Ecto neural progenitor cell (in vitro differentiated cells): ENCODE results near the gene OSBPL2.

ENCODE experiments used
- DNase-seq: peaks from one replicate; pipeline ENCODE4 v3.0.0-alpha.2; 2018; ENCODE audit warnings: low spot score

The OSBPL2 gene

DNA sequence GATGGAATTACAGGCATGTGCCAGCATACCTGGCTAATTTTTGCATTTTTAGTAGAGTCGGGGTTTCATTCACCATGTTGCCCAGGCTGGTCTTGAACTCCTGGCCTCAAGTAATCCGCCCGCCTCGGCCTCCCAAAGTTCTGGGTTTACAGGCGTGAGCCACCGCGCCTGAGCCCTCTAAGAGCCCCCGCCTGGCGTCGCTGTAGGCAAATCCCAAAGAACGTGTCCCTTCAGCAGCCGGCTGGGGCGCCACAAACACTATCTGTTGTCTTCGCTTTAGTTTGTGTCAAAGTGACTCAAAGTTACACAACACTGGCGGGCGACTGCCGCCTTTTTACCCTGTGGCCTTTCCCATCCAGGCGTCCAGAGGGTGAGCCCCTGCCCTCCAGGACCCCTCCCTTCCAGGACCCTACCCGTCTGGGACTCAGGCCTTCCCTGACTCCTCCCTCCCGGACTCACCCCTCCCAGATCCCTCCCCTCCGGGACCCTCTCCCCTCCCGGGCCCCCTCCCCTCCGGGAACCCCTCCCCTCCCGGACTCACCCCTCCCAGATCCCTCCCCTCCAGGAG is 63.5 kb downstream of the OSBPL2 start:
- peak; percentile 91 for DNase-seq

- DNase-seq, result peak; percentile 98
These were observed 64.2 kb downstream of the OSBPL2 start, which contains the start of gene ADRM1 for GRCh38 chr20:62302341-62303061. ADRM1 (plus strand) TSS chr20:62302997; CDS start chr20:62303569, 572 bp downstream.

- no peak for DNase-seq
These were observed 64.7 kb downstream of the OSBPL2 start for GRCh38 chr20:62303062-62303339.

GRCh38 chr20:62303340-62304226 is 65.3 kb downstream of the OSBPL2 start:
- no peak for DNase-seq

- no peak for DNase-seq
These were observed 66.2 kb downstream of the OSBPL2 start for GRCh38 chr20:62304331-62305148.

DNA sequence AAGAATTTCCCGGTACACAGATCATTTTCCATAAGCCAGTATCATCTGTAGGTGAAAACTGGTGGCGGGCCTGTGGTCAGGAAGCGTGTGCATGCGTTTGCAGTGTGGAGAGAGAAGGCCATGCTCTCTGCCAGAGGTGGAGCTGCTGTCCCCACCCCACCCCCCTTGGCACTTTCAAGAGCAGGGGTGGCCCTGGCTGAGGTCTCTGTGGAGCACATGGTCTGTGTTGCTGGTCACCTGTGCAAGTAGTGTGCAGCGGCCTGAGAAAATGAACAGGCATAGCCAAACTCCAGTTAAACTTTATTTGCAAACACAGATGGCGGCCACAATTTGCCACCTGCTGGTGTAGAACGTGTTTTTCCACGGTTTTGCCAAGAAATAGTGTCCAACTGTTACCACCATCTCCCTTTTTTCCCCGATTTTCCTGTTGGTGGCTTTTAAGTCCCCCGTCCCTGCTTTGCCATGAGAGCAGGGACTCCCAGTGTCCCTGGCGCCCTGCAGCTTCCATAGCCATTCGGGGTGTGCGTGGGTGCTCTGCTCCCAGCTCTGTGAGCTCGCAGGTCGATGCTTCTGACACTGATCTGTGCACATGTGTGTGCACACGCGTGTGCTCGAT is 66.9 kb downstream of the OSBPL2 start:
- no peak for DNase-seq

GRCh38 chr20:62305765-62306413 is 67.6 kb downstream of the OSBPL2 start:
- no peak for DNase-seq

DNA sequence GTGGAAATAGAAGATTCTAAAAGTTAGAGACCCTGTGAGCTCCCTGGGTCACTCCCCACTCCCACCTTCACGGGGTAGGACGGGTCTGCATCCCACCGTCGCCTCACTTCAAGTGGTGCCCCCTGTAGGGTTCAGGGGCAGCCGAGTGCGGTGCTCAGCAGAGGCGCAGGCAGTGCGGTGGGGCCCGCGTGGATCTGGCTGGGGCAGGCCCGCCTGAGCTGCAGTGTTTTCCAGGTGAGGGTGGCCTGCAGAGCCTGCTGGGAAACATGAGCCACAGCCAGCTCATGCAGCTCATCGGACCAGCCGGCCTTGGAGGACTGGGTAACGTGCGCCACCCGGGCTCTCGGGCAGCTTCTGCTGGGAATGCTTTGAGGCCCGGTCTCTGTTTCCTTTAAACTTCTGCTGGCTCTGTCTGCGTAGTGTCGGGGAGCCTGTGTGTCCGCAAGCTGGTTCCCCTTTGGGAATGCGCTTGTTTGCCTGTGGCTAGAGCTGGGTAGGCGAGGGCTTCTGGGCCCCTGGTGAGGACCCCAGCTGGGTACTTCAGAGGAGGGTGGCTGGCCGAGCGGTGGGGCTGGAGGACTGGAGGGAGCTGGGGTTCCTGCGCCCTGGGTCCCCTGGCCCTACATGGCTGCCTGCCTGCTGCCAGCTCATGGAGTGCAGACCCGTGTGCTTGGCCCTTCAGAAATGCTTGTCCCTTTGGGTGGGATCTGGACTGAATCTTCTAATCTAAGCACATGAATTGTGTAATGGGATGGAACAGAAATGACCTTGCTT is 68.3 kb downstream of the OSBPL2 start:
- DNase-seq, result no peak

GRCh38 chr20:62307226-62308101 is 69.1 kb downstream of the OSBPL2 start:
- DNase-seq, result no peak

DNA sequence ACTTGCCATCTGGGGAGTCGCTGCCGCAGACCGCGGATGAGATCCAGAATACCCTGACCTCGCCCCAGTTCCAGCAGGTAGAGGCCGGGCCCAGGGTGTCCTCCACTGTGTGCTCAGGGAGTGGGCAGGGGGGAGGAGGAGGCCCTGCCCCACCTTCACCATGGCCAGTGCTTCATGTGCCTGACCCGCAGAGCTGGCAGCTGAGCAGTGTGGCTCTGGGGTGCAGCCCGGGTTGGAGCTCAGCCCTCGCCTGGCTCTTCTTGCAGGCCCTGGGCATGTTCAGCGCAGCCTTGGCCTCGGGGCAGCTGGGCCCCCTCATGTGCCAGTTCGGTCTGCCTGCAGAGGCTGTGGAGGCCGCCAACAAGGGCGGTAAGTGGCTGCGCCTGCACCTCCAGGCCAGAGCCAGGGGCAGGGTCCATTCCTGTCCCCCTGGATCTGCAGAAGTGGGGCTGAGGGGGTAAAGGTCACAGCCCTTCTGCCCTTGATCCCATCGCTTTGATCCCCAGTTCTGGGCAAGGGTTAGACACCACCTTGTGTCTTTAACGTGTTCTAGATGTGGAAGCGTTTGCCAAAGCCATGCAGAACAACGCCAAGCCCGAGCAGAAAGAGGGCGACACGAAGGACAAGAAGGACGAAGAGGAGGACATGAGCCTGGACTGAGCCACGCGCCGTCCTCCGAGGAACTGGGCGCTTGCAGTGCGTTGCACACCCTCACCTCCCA is 69.9 kb downstream of the OSBPL2 start:
- no peak for DNase-seq

DNA sequence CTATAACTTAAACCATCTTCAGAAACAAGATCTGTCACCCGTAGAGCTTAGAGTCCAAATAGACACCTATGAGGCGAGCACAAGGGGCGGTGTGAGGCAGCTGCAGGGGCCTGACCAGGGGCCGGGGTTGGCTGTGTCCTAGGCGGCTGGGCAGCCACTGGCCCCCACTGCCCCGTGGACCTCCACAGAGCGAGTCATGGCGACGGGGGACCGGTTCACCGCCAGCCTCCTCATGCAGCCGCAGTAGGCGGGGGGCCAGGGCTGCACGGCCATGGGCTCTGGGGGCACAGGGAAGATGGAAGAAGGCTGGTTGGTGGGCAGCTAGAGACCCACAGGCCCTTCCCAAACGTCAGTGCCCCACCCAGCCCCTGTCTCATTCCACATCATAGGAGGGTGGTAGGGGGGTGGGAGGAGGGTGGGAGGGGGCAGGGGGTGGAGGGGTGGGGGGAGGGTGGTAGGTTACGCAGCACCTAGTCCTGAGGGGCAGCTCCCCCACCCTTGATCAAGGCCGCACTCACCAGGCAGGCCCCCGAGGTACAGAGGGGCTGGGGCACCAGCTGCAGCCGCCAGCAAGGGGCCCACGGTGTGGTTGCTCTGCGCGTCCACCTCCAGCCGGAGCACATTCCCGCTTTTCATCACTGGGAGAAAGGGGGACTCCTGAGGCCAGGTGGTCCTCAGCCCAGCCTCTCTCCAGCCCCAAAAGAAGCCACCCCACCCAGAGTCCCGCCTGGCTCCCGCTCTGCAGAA is 71.0 kb downstream of the OSBPL2 start:
- DNase-seq, result no peak

DNA sequence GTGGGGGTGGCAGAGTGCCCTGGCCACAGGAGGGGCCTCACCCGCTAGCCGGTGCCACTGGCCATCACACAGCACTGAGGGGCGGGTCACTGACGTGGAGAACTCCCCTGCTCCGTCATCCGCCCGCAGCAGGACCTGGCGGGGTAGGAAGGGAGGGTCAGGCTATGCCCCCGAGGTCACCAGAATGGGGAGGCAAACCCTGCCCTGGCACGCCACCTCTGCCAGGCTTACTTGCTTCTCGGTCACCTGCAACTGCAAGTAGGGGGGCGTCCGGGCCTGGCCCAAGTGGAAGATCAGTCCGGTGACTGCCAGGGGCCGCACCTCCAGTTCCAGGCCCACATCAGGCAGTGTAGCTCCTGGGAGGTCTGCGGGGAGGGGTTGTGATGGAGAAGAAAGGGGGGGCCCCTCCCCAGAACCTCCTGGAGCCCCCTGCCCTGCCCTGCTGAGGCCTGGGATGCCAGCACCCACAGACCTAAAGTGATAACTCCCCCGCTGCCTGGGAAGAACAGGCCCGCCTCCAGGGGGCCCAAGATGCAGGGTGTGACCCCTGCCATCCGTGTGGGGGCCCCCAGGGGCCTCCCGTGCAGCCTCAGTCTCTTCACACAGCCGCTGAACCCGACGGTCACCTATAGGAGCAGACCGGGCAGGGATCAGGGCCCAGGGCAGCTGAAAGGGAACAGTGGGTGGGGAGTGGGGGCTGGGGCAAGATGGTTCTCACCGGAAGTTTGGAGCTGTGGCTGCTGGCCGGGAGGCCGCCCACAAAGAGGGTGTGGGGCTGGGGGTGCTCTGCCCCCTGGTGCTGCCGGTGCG is 71.8 kb downstream of the OSBPL2 start:
- DNase-seq, result no peak

- DNase-seq, result no peak
These were observed 72.4 kb downstream of the OSBPL2 start for GRCh38 chr20:62310757-62311121.

- DNase-seq, result no peak
These were observed 72.8 kb downstream of the OSBPL2 start for GRCh38 chr20:62311150-62311549.

- no peak for DNase-seq
These were observed 73.7 kb downstream of the OSBPL2 start for GRCh38 chr20:62311832-62312661.

DNA sequence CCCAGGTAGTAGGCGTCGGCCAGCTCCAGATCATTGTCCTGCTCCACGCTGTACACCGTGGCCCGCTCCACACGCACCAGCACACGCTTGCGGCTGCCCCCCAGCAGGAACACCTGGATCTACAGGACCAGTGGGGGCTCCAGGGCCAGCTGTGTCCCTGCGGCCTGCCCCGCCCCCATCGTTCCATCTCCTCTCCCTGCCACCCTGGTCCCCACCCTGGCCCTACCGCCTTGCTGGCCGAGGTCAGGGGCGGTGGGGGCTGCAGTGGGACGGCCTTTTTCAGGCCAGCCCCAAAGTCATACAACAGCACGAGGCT is 74.3 kb downstream of the OSBPL2 start:
- DNase-seq, result no peak

- DNase-seq, result no peak
These were observed 74.7 kb downstream of the OSBPL2 start for GRCh38 chr20:62313021-62313420.
